Measurements from ENCODE around the gene HIVEP1.
"Not testable (repeated sequence)": the region's sequence is repeated elsewhere in the genome, so short reads cannot be mapped to it uniquely, and the experiment has no call there.

HIVEP1 gene

DNA sequence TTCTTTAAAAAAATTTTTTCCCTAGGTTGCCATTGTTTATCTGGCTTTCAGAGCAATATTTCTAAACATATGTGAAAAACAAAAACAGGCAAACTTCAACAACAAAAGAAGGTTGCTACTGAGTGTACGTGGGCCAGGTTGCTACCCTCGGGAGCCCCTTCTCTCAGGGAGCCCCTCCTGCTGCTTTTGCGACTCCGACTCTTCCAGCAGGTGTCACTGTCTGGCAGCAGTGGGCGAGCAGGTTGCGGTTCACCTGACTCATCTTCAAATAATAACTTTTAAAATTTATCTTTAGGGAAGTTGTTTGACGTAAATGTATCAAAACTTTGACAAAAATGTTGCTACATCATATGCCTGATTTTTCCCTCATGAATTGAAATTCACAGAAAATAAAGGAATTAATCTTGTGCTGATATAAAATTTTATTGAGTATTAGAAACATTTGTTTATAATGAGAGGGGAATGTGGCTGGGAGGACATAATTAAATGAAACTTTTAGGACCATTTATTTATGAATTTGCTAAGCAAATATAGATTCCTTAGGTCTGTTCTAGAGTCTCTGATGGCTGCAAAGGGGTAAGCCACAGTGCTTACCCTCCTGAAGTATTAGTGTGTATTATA lies 138.8 kb downstream of the HIVEP1 start:
- no peak overlapping the region for H3K4me2 ChIP-seq (ENCODE audit: insufficient read depth, low read length, poor library complexity, severe bottlenecking)
- H2AFZ ChIP-seq (ENCODE audit: low read length): no peak overlapping the region
- DNase-seq (ENCODE audit: low spot score): no peak

DNA sequence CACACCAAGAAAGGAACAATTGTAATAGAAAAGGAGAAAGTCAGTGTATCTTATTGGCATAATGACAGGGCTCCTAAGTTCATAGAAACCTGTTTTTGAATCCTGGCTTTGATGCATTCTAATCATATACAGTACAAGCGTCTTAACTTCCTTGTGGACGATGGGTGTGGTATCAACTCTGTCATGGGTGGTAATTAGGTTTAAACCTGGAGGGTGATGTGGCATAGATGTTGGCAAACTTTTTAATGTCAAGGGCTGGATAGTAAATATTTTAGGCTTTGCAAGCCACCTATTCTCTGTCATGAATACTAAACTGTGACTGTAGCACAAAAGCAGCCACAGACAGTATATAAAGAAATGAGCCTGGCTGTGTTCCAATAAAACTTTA lies 139.3 kb downstream of the HIVEP1 start:
- H2AK5ac ChIP-seq (ENCODE audit: low read depth, low read length): no peak overlapping the region
- DNase-seq (ENCODE audit: low spot score): no peak
- no peak overlapping the region for H4K8ac ChIP-seq (ENCODE audit: low read depth, low read length)
- no peak overlapping the region for H3K9ac ChIP-seq (ENCODE audit: low read depth, low read length, poor library complexity)
- no peaks in the 10 kb centered on the region for H3K9me3 ChIP-seq (replicated peaks in 1 of 2; ENCODE audit: control insufficient read depth in 2 of 2, insufficient read depth in 1 of 2, low read depth in 1 of 2, low read length in 2 of 2)
- no peak overlapping the region for H2BK120ac ChIP-seq (ENCODE audit: low read depth, low read length)
- no peak overlapping the region for H3K14ac ChIP-seq (ENCODE audit: low read length)
- H4K91ac ChIP-seq (ENCODE audit: low read depth, low read length, poor library complexity): no peak overlapping the region
- no peak overlapping the region for H2BK5ac ChIP-seq (ENCODE audit: low read length)
- H3K4ac ChIP-seq (ENCODE audit: low read length): no peak overlapping the region
- no CpG with 5 or more reads among the region's 2 CpGs for WGBS, 2 donors (ENCODE audit: extremely low coverage in 2 of 2, insufficient read length in 2 of 2, insufficient replicate concordance in 1 of 2)
- no peaks in the 10 kb centered on the region for H3K79me1 ChIP-seq (ENCODE audit: low read depth, low read length)
- no peak overlapping the region for H3K23ac ChIP-seq (ENCODE audit: low read depth, low read length, poor library complexity)
- no peaks in the 10 kb centered on the region for H3K27me3 ChIP-seq (ENCODE audit: control insufficient read depth in 3 of 3, insufficient read depth in 3 of 3, low read depth in 1 of 3, low read length in 3 of 3)
- H3K4me1 ChIP-seq (ENCODE audit: control insufficient read depth in 2 of 2, insufficient read depth in 1 of 2, low read depth in 1 of 2, low read length in 2 of 2): peaks cover 0 to 7% of the 10 kb centered on the region in 2 donors
- H2BK12ac ChIP-seq (ENCODE audit: low read length): no peak overlapping the region
- no peak overlapping the region for H3K27ac ChIP-seq (replicated peaks; ENCODE audit: low read length)
- no peak overlapping the region for H2AFZ ChIP-seq (ENCODE audit: low read length)
- H3K36me3 ChIP-seq (replicated peaks in 1 of 2; ENCODE audit: control insufficient read depth in 2 of 2, insufficient read depth in 2 of 2, low read length in 2 of 2): peaks cover 2% of the 10 kb centered on the region in 2 donors
- H3K18ac ChIP-seq (ENCODE audit: low read length): no peak overlapping the region
- no peak overlapping the region for H2BK15ac ChIP-seq (ENCODE audit: low read length)
- no peak overlapping the region for H3K4me3 ChIP-seq (ENCODE audit: low read length in 2 of 2)
- no peak overlapping the region for H3K4me2 ChIP-seq (ENCODE audit: insufficient read depth, low read length, poor library complexity, severe bottlenecking)

More for the DNA sequence above, 138.8 kb downstream of the HIVEP1 start:
- no peak overlapping the region for H3K9ac ChIP-seq (ENCODE audit: low read depth, low read length, poor library complexity)
- no peak overlapping the region for H4K8ac ChIP-seq (ENCODE audit: low read depth, low read length)
- H3K23ac ChIP-seq (ENCODE audit: low read depth, low read length, poor library complexity): no peak overlapping the region
- H3K9me3 ChIP-seq (replicated peaks in 1 of 2; ENCODE audit: control insufficient read depth in 2 of 2, insufficient read depth in 1 of 2, low read depth in 1 of 2, low read length in 2 of 2): no peaks in the 10 kb centered on the region
- no CpG with 5 or more reads among the region's 7 CpGs for WGBS, 2 donors (ENCODE audit: extremely low coverage in 2 of 2, insufficient read length in 2 of 2, insufficient replicate concordance in 1 of 2)
- no peak overlapping the region for H2AK5ac ChIP-seq (ENCODE audit: low read depth, low read length)
- peaks cover 0 to 7% of the 10 kb centered on the region in 2 donors for H3K4me1 ChIP-seq (ENCODE audit: control insufficient read depth in 2 of 2, insufficient read depth in 1 of 2, low read depth in 1 of 2, low read length in 2 of 2)
- H3K27ac ChIP-seq (replicated peaks; ENCODE audit: low read length): no peak overlapping the region
- H3K27me3 ChIP-seq (ENCODE audit: control insufficient read depth in 3 of 3, insufficient read depth in 3 of 3, low read depth in 1 of 3, low read length in 3 of 3): no peaks in the 10 kb centered on the region
- no peak overlapping the region for H3K4ac ChIP-seq (ENCODE audit: low read length)
- H3K79me1 ChIP-seq (ENCODE audit: low read depth, low read length): no peaks in the 10 kb centered on the region
- H3K4me3 ChIP-seq (ENCODE audit: low read length in 2 of 2): no peak overlapping the region
- no peak overlapping the region for H4K91ac ChIP-seq (ENCODE audit: low read depth, low read length, poor library complexity)
- H2BK15ac ChIP-seq (ENCODE audit: low read length): no peak overlapping the region
- H2BK12ac ChIP-seq (ENCODE audit: low read length): no peak overlapping the region
- no peak overlapping the region for H3K18ac ChIP-seq (ENCODE audit: low read length)
- no peak overlapping the region for H2BK5ac ChIP-seq (ENCODE audit: low read length)
- no peak overlapping the region for H3K14ac ChIP-seq (ENCODE audit: low read length)
- H2BK120ac ChIP-seq (ENCODE audit: low read depth, low read length): no peak overlapping the region
- H3K36me3 ChIP-seq (replicated peaks in 1 of 2; ENCODE audit: control insufficient read depth in 2 of 2, insufficient read depth in 2 of 2, low read length in 2 of 2): peaks cover 2% of the 10 kb centered on the region in 2 donors

DNA sequence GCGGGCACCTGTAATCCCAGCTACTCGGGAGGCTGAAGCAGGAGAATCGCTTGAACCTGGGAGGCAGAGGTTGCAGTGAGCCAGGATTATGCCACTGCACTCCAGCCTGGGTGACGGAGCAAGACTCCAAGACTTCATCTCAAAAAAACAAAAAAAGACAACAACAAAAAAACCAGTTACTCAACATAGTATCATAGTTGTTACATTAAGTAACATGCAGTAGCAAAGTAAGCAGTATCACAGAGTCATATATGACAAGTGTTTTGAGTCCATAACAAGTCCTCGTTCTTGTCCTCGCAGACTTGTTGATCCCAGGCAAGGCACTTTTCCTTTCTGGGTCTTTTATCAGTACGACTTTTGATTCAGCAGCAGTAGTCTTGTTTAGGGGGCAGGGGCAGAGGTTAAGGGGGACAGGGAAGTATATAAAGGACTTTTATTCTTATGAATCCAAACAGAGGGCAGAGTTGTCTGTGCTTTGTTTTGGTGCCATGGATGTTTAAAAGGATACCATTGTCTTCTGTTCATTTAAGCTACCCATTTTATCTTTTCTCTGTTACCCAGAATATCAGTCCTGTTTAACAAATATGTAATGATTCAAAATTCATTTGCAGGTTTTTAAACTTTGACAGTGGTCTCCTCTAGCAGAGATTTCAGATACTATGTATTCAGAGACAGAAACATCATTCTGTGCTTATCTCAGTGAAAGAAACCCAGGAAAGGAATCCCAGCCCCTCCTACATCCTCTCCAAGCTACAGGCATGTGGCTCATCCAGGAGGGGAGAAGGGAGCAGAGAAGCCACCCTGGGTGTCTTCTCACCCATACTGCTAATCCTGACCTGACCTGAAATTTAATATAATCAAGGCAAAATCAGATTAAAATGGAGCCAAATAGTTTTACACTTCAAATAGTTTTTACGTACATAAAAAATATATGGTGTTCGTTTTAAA lies 140.2 kb downstream of the HIVEP1 start:
- WGBS, 2 donors (ENCODE audit: extremely low coverage in 2 of 2, insufficient read length in 2 of 2, insufficient replicate concordance in 1 of 2): no CpG with 5 or more reads among the region's 9 CpGs
- Histone ChIP-seq H4K8ac (ENCODE audit: low read depth, low read length) (no peak overlapping the region), H4K91ac (ENCODE audit: low read depth, low read length, poor library complexity) (no peak overlapping the region), H2BK12ac (ENCODE audit: low read length) (no peak overlapping the region), H3K4ac (ENCODE audit: low read length) (no peak overlapping the region), H3K14ac (ENCODE audit: low read length) (no peak overlapping the region), H3K9me3 (replicated peaks in 1 of 2; ENCODE audit: control insufficient read depth in 2 of 2, insufficient read depth in 1 of 2, low read depth in 1 of 2, low read length in 2 of 2) (no peaks in the 10 kb centered on the region), H3K4me3 (ENCODE audit: low read length in 2 of 2) (no peak overlapping the region), H3K36me3 (replicated peaks in 1 of 2; ENCODE audit: control insufficient read depth in 2 of 2, insufficient read depth in 2 of 2, low read length in 2 of 2) (peaks cover 2% of the 10 kb centered on the region in 2 donors), H3K27ac (replicated peaks; ENCODE audit: low read length) (no peak overlapping the region), H3K23ac (ENCODE audit: low read depth, low read length, poor library complexity) (no peak overlapping the region), H3K18ac (ENCODE audit: low read length) (no peak overlapping the region), H2AFZ (ENCODE audit: low read length) (no peak overlapping the region), H3K27me3 (ENCODE audit: control insufficient read depth in 3 of 3, insufficient read depth in 3 of 3, low read depth in 1 of 3, low read length in 3 of 3) (no peaks in the 10 kb centered on the region), H3K9ac (ENCODE audit: low read depth, low read length, poor library complexity) (no peak overlapping the region), H3K79me1 (ENCODE audit: low read depth, low read length) (no peaks in the 10 kb centered on the region), H3K4me1 (ENCODE audit: control insufficient read depth in 2 of 2, insufficient read depth in 1 of 2, low read depth in 1 of 2, low read length in 2 of 2) (peaks cover 0 to 7% of the 10 kb centered on the region in 2 donors), H2BK15ac (ENCODE audit: low read length) (no peak overlapping the region), H2BK120ac (ENCODE audit: low read depth, low read length) (no peak overlapping the region), H2AK5ac (ENCODE audit: low read depth, low read length) (no peak overlapping the region), H2BK5ac (ENCODE audit: low read length) (no peak overlapping the region), H3K4me2 (ENCODE audit: insufficient read depth, low read length, poor library complexity, severe bottlenecking) (no peak overlapping the region)
- DNase-seq (ENCODE audit: low spot score): no peak

DNA sequence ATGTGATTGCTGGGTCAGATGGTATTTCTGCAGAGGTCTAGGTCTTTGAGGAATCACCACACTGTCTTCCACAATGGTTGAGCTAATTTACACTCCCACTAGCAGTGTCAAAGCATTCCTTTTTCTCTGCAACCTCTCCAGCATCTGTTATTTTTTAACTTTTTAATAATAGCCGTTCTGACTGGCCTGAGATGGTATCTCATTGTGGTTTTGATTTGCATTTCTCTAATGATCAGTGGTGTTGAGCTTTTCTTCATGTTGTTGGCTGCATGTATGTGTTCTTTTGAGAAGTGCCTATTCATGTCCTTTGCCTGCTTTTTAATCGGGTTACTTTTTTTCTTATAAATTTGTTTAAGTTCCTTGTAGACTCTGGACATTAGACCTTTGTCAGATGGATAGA lies 143.7 kb downstream of the HIVEP1 start:
- not testable (repeated sequence) for H3K14ac ChIP-seq (ENCODE audit: low read length); H2AFZ ChIP-seq (ENCODE audit: low read length); H3K4me2 ChIP-seq (ENCODE audit: insufficient read depth, low read length, poor library complexity, severe bottlenecking); H3K4ac ChIP-seq (ENCODE audit: low read length); H2AK5ac ChIP-seq (ENCODE audit: low read depth, low read length); H3K23ac ChIP-seq (ENCODE audit: low read depth, low read length, poor library complexity); H4K8ac ChIP-seq (ENCODE audit: low read depth, low read length); H2BK12ac ChIP-seq (ENCODE audit: low read length); H3K27me3 ChIP-seq (ENCODE audit: control insufficient read depth in 3 of 3, insufficient read depth in 3 of 3, low read depth in 1 of 3, low read length in 3 of 3); DNase-seq (ENCODE audit: low spot score); H3K9me3 ChIP-seq (replicated peaks in 1 of 2; ENCODE audit: control insufficient read depth in 2 of 2, insufficient read depth in 1 of 2, low read depth in 1 of 2, low read length in 2 of 2); H2BK5ac ChIP-seq (ENCODE audit: low read length); H3K27ac ChIP-seq (replicated peaks; ENCODE audit: low read length); H2BK15ac ChIP-seq (ENCODE audit: low read length); H3K4me3 ChIP-seq (ENCODE audit: low read length in 2 of 2); H3K36me3 ChIP-seq (replicated peaks in 1 of 2; ENCODE audit: control insufficient read depth in 2 of 2, insufficient read depth in 2 of 2, low read length in 2 of 2); H3K18ac ChIP-seq (ENCODE audit: low read length); H3K4me1 ChIP-seq (ENCODE audit: control insufficient read depth in 2 of 2, insufficient read depth in 1 of 2, low read depth in 1 of 2, low read length in 2 of 2); H3K9ac ChIP-seq (ENCODE audit: low read depth, low read length, poor library complexity); H4K91ac ChIP-seq (ENCODE audit: low read depth, low read length, poor library complexity); H3K79me1 ChIP-seq (ENCODE audit: low read depth, low read length); H2BK120ac ChIP-seq (ENCODE audit: low read depth, low read length)
- WGBS, 2 donors (ENCODE audit: extremely low coverage in 2 of 2, insufficient read length in 2 of 2, insufficient replicate concordance in 1 of 2): no CpG with 5 or more reads among the region's 2 CpGs

Measured in neuronal stem cell (in vitro differentiated cells).